Measurements from ENCODE around the gene TIMM23.
"Not testable (repeated sequence)": the region's sequence is repeated elsewhere in the genome, so short reads cannot be mapped to it uniquely, and the experiment has no call there.

Gene TIMM23

GRCh38 chr10:45972106-45972812, at the start of gene TIMM23:
TIMM23 (plus strand) TSS chr10:45972489; CDS start chr10:45972625, 136 bp downstream.
- peak; percentile 87 for DNase-seq

DNA sequence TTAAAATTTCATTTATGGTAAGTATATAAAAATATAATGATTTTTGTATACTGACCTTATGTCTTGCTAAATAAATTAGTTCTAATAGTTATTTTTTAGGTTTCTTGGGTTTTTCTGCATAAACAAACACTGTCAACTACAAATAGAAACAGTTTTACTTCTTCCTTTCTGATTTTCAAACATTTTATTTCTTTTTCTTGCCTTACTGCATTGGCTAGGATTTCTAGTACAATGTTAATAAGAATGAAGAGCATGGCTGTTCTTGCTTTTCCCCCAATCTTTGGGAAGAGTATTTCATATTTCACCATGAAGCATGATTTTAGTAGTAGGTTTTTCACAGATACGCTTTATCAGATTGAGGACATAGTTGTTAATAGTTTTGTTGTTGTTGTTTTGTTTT, 45.5 kb upstream of the TIMM23 start:
- not testable (repeated sequence) for DNase-seq

DNA sequence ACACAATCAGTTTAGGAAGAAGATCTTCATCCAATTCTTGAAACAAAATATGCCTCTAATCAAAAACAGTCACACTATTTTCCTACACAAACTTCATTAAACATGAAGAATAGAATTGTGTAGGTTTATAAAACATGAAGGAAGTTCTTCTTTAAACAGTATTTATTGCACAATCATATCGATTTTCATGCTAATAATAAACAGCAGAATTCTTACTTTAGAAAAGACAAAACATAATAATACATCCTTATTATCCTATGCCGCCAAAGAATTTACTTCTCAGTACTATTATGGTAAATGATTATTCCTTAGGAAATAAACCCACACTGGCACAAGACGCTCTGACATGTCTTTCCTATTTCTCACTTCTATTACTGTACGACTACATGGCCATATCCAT, 41.0 kb upstream of the TIMM23 start:
- not testable (repeated sequence) for DNase-seq

DNA sequence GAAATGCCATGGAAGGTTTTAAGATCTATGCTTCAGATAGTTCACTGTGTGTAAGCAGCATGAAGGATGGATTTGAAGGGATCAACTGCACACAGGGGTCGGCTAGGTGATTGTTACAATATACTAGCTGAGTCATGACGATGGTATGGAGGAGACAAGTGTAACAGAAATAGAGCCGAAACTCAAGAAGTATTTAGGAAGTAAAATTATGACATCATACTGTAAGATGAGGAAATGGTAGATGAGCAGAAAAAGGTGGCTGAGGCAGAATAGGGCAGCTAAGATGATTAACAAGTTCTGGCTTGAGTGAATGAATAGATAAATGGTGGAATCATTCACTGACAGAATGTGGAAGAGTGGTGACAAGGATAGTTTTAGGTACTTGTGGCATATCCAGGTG, 37.5 kb upstream of the TIMM23 start:
- not testable (repeated sequence) for DNase-seq

DNA sequence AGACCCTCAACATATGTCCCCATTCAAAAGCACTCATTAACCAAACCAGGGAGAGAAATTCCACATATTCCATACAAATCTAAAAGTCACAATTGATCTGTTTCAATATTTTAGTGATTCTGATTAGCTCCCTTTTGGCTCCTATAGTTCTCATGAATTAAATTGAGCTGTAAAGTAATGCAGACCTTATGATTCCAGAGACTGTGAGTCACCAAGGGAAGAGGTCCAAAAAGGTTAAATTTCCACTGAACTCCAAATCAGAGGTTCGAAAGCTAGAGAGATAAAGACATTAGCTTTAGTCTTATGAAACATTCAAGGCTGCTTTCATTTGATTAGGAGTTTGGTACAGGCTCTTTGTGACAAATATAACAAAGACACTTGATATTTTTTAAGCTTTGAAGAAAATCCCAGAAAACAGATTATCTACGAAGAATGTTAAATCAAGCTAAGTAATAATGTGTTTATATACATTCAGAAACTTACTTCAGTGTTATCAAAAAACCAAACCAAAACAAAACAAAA, 33.1 kb upstream of the TIMM23 start:
- DNase-seq, result not testable (repeated sequence)

DNA sequence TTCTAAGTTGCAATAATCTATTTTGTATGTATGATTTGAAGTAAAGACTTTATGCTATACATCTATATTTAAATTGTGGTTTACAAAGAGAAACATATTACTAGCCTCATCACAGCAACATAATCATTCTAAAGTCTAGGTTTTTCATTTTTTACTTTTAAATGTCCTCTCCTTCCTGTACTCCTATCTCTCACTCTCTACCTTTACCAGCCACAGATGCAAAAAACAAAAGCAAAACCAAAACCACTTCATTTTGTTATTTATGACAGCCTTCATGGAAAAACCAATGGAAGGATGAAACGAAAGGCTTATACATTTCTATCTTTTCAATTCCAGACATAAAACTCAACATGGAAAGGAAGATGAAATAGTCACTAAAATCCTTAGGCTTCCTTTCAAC, 31.1 kb upstream of the TIMM23 start:
- not testable (repeated sequence) for DNase-seq

GRCh38 chr10:45945476-45945875, 26.8 kb upstream of the TIMM23 start:
- DNase-seq, result not testable (repeated sequence)

- not testable (repeated sequence) for DNase-seq
Measured at GRCh38 chr10:45947363-45947762, 24.9 kb upstream of the TIMM23 start.

- DNase-seq, result not testable (repeated sequence)
Measured at GRCh38 chr10:45948801-45949200, 23.5 kb upstream of the TIMM23 start.

GRCh38 chr10:45954367-45954766, 17.9 kb upstream of the TIMM23 start:
- not testable (repeated sequence) for DNase-seq

DNA sequence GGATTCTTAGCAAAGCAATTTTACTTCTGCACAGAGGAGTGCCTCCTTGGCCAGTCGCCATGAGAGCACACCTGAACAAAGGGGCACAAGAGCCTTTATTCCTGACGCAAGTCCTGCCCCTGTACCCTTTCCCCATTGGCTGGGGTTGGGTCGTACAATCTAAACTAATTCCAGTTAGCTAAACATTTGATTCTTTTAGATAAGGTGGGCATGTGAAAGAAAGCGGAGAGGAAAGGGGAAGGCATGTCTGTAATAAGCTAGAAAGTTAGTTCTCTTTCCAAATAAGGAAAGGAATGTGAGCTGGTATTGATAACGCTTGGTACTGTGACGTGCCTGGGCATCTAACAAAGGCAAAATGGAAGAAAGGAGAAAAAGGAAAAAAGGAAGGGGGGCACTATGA, 15.7 kb upstream of the TIMM23 start:
- not testable (repeated sequence) for DNase-seq

DNA sequence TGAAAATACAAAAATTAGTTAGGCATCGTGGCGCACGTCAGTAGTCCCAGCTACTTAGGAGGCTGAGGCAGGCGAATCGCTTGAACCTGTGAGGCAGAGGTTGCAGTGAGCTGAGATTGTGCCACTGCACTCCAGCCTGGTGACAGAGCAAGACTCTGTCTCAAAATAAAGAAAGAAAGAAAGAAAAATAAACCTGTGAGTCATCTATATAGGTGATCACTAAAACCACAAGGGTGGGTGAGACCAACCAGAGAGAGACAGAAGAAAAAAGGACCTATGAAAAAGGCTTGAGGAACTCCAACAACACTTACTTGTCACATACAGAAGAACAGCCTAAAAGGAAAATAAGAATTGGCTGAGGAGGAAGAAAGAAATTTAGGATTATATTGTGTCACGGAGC, 14.4 kb upstream of the TIMM23 start:
- DNase-seq, result not testable (repeated sequence)

GRCh38 chr10:45962686-45963452, 9.4 kb upstream of the TIMM23 start:
- not testable (repeated sequence) for DNase-seq

GRCh38 chr10:45971019-45971418, 1.3 kb upstream of the TIMM23 start:
- DNase-seq, result not testable (repeated sequence)

GRCh38 chr10:45971742-45972105, 565 bp upstream of the TIMM23 start:
- not testable (repeated sequence) for DNase-seq

GRCh38 chr10:45972813-45973169, 502 bp downstream of the TIMM23 start:
- not testable (repeated sequence) for DNase-seq

GRCh38 chr10:45974041-45974440, 1.8 kb downstream of the TIMM23 start:
- not testable (repeated sequence) for DNase-seq

DNA sequence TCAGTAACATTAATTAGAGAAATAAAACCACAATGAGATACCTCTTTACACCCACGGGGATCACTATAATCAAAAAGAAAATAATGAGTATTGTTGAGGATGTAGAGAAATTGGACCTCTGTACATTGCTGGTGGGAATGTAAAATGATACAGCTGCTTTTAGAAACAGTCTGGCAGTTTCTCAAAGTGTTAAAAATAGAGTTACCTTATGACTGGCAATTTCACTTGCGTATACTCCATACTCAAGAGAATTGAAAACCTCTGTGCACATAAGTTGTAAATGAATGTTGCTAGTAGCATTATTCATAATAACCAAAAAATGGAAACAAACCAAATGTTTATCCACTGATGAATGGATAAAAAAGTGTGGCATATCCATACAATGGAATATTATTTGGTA, 6.3 kb downstream of the TIMM23 start:
- DNase-seq, result not testable (repeated sequence)

GRCh38 chr10:45981367-45981766, 9.1 kb downstream of the TIMM23 start:
- not testable (repeated sequence) for DNase-seq

GRCh38 chr10:45983538-45984186, 11.4 kb downstream of the TIMM23 start:
- not testable (repeated sequence) for DNase-seq

DNA sequence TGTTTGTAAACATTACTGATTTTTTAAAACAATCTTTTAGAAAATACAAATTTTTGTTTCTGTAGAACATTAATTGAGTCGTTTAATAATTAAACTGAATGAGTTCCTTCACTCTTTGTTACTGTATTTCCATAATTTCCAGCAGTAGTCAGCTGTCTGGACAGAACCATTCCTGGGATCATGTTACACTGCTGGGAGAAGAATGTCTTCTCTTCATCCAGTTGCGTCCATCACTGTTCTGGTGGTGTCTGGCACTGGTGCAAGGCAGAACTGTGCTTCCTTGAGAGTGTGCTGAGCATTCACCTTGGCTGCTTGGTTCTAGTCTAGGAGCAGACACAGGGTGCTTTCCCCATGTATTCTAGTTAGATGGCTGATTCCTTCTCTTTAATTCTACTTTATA, 12.2 kb downstream of the TIMM23 start:
- not testable (repeated sequence) for DNase-seq

DNA sequence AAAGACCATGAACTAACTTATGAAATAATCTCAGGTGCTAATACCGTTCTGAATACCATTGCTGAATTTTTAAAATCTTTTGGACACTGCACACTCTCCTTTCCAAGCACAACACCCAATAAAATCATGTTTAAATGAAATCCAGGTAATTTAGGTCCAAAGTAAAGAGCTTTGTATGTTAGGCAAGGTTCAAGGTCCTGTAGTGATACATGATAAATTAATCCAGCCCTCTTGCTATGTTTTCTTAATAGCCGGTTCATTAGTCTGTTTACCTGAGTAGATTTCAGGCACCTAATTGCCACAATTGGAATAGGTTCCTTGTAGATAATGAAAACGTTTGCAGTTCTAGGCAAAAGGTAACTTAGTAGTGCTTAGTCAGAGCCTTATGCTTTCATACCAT, 13.3 kb downstream of the TIMM23 start:
- not testable (repeated sequence) for DNase-seq

- no peak for DNase-seq
Measured at GRCh38 chr10:45997557-45997956, 25.3 kb downstream of the TIMM23 start.
